ENCODE measurements around the gene EEF1AKMT1.
"Not testable (repeated sequence)": the region's sequence is repeated elsewhere in the genome, so short reads cannot be mapped to it uniquely, and the experiment has no call there.

Gene EEF1AKMT1

DNA sequence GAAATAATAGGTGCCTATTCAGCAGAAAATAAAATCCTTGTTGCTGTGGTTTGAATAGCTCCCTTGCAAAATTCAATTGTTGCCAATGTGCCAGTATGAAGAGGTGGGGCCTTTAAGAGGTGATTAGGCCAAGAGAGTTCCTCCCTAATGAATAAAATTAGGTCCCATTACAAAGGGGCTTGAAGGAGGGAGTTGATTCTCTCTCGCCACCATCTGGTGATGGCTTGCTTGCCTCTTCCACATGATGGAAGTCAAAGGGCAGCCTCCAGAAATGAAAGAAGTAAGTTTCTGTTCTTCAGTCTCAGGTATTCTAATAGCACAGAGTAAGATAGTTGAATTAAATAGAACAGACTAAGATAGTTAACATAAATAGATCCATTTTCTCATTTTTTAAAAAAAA, 3.0 kb upstream of the EEF1AKMT1 start:
- no peak for DNase-seq

DNA sequence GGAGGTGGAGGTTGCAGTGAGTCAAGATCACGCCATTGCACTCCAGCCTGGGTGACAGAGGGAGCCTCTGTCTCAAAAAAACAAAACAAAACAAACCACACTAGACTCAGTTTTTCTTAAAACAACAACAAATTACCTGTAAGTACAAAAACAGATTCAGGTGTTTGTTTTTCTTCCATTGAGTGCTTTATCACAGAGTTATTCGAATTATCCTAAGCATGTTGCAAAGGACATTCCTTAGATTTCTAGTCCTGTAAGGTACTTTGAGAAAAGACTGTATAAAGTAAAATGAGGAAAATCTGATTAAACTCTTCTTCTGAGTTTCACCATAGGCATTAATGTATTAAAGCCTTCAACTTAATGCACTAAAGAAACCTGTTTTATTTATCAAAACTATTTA, 2.2 kb upstream of the EEF1AKMT1 start:
- no peak for DNase-seq

DNA sequence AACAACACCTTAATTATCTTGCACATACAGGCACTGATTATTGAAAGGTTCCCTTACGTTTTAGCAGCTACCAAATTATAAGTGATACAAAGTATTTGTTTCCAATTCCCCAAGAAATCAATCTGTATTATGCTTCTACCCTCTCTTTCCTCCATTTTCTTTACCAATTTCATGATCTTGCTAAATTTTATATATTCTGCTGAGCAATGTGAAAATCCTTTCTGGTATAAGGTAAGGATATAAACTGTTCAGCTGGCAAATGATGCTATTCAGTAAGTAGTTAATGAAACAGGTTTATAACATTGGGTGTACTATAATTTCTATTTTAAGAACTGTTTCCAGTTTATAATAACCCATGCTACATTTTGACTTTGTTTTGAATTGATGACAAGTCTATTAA, 985 bp upstream of the EEF1AKMT1 start:
- no peak for DNase-seq

DNA sequence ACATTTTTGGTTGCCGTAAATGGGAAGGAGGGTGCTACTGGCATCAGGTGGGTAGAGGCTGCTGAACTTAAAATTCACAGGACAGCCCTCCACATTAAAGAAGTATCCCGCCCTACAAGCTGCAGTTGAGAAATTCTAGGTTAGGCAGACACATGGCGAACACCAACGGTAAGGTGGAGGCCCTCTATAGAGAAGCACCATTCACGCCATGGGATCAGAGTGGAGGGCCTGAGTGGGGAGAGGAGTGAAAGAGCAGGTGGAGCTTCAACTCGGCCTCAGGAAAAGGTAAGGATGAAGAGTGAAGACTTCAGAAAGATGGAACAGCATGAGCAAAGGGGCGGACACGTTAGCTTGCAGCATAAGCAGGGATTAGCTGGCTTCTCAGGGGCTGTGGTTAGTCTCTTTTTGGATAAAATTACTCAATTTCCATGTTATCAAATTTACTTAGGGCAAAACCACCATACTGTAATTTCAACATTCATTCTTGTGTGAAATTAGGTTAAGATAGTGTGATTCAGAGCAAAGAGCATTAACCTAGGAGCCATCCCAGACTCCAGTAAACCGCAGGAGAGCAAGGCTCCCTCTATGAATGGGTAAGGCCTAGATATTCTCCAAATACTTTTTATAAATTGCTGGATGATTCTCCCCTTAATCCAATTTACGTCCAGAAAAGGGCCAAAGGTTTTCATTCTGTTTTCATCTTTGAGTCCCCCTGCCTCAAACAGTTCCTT, 1.2 kb downstream of the EEF1AKMT1 start:
- DNase-seq: no peak

- no peak for DNase-seq
Measured at GRCh38 chr13:20769834-20770233, 3.9 kb downstream of the EEF1AKMT1 start.

GRCh38 chr13:20769091-20769490, 4.7 kb downstream of the EEF1AKMT1 start:
- DNase-seq: no peak

GRCh38 chr13:20767309-20767943, 6.3 kb downstream of the EEF1AKMT1 start:
- no peak for DNase-seq

- no peak for DNase-seq
Measured at GRCh38 chr13:20760872-20761271, 12.9 kb downstream of the EEF1AKMT1 start.

- no peak for DNase-seq
Measured at GRCh38 chr13:20754009-20754408, 19.8 kb downstream of the EEF1AKMT1 start.

GRCh38 chr13:20749377-20749776, 24.4 kb downstream of the EEF1AKMT1 start:
- no peak for DNase-seq

- not testable (repeated sequence) for DNase-seq
Measured at GRCh38 chr13:20743830-20744404, 29.8 kb downstream of the EEF1AKMT1 start.

GRCh38 chr13:20740021-20740420, 33.7 kb downstream of the EEF1AKMT1 start:
- no peak for DNase-seq

DNA sequence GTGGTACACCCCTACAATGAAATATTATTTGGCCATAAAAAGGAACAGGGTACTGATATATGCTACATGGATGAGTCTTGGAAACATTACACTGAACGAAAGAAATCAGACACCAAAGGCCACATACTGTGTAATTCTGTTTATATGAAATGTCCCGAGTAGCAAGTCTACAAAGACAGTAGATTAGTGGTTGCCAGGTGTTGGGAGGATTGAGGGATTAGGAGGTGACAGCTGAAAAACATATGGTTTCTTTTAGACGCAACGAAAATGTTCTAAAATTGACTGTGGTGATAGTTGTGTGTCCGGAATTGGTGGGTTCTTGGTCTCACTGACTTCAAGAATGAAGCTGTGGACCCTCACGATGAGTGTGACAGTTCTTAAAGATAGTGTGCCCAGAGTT, 35.1 kb downstream of the EEF1AKMT1 start:
- DNase-seq: no peak

GRCh38 chr13:20729633-20730585, 43.9 kb downstream of the EEF1AKMT1 start:
- no peak for DNase-seq

DNA sequence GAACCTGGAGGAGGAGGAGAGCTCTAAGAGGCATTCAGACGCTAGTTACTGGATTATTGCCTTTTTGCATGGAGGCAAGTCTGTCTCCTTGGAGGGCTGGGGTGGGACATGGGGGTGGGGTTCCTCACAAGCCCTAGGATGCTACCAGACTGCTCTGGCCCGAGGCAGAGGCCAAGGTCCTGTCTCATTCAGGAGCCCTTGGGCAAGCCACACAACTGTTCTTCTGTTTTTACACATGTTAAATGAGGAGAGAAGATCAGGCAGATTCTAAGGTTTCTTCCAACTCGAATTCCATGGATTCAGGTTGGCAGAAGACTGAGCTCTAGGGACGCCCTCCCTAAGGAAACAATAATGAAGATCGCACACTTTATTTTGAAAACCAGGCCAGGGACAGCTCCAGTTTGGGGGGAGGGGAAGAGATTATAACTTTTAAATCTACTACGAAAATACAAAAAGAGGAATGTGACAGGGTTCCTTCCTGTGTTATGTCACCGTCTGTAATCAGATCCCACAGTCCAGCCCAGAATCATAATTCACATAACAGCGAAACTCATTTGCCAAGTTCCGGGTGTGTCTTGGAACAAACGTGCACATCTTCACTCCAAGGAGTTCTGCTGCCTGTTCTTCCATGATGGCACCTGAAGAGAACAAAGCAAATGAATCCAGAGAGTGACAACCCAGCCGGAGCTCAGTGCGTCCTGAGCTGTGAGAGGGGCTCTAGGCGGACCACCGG, 45.0 kb downstream of the EEF1AKMT1 start:
- no peak for DNase-seq

- no peak for DNase-seq
Measured at GRCh38 chr13:20727856-20728255, 45.9 kb downstream of the EEF1AKMT1 start.

- DNase-seq: peak; percentile 23
Measured at GRCh38 chr13:20721454-20722357, 52.1 kb downstream of the EEF1AKMT1 start.

DNA sequence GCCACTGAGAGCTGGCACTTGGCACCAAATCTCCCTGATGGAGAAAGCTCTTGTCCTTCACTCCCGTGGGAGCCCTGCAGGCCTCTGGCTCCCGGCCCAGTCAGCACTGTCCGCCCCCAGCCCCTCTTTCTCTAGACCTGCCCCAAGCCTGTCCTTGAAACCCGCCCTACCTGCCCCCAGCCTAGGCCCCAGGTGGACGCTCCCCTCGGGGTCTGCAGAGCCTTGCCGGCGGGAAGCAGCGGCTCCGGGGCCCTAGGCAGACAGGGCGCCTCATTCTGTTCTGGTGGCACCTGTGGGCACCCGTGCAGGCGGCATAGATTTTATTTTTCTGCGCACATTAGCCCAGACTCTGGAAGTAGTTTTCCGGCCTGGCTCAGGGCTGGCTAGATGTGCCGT, 52.7 kb downstream of the EEF1AKMT1 start:
- no peak for DNase-seq

- DNase-seq: no peak
Measured at GRCh38 chr13:20720499-20720898, 53.3 kb downstream of the EEF1AKMT1 start.

GRCh38 chr13:20719783-20720182, 54.0 kb downstream of the EEF1AKMT1 start:
- DNase-seq: no peak

DNA sequence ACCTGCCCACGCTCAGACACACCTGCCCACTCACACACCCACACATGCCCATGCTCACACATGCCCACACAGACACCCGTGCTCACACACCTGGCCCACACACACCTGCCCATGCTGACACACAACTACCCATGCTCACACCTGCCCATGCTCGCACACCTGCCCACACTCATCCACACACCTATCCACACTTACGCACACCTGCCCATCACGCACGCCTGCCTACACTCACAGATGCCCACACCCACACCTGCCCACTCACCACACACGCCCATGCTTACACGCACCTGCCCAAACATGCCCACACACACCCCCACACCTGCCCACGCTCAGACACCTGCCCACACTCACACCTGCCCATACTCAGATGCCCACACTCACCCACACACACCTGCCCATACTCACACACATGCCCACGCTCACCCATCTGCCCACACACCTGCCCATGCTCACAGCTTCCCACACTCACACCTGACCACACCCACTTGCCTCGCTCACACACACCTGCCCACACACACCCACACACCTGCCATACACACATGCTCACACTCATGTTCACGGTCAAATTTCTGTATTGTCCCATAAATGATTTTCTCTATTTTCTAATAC, 54.7 kb downstream of the EEF1AKMT1 start:
- no peak for DNase-seq
